Liver (tissue), 3 donors: ENCODE results near the gene DOCK8.

Experiments used
- EGR1 ChIP-seq, 2 donors: IDR thresholded peaks; 2 replicates each; pipeline ENCODE4 v1.6.1; 2016 to 2018; ENCODE audit warnings: antibody characterized with exemption in 2 of 2, low read depth in 2 of 2
- FOXA1 ChIP-seq: IDR thresholded peaks from 2 replicates; pipeline ENCODE4 v1.6.1; 2016; ENCODE audit warnings: antibody characterized with exemption
- GABPA ChIP-seq, 2 donors: IDR thresholded peaks in 1 of 2; conservative IDR thresholded peaks in 1 of 2; 2 replicates each; pipeline ENCODE4 v1.6.1; 2016; ENCODE audit warnings: antibody characterized with exemption in 2 of 2, mild to moderate bottlenecking in 1 of 2, moderate library complexity in 1 of 2
- JUND ChIP-seq, 2 donors: IDR thresholded peaks; 2 replicates each; pipeline ENCODE4 v1.6.1; 2016; ENCODE audit warnings: antibody characterized with exemption in 2 of 2
- NR2F2 ChIP-seq: IDR thresholded peaks from 2 replicates; pipeline ENCODE4 v1.6.1; 2016; ENCODE audit warnings: antibody characterized with exemption
- REST ChIP-seq: IDR thresholded peaks from 2 replicates; pipeline ENCODE4 v1.6.1; 2016; ENCODE audit warnings: antibody characterized with exemption, mild to moderate bottlenecking
- RXRA ChIP-seq, 2 donors: IDR thresholded peaks; 2 replicates each; pipeline ENCODE4 v1.6.1; 2017 to 2018; ENCODE audit warnings: antibody characterized with exemption in 2 of 2, mild to moderate bottlenecking in 1 of 2
- TAF1 ChIP-seq: conservative IDR thresholded peaks from 2 replicates; pipeline ENCODE4 v1.6.1; 2016; ENCODE audit warnings: antibody characterized with exemption, mild to moderate bottlenecking
- YY1 ChIP-seq: IDR thresholded peaks from 2 replicates; pipeline ENCODE4 v1.6.1; 2016; ENCODE audit warnings: antibody characterized with exemption, mild to moderate bottlenecking
- TF ChIP-seq, protein P1 (sequence below): fragments of 150-350 bp; IDR thresholded peaks from 2 replicates; pipeline ENCODE4 v1.5.1; 2017; ENCODE audit warnings: improper control_type of control experiment, low read depth, low read length; ENCODE audit not compliant: missing input control
- TF ChIP-seq, protein P2 (sequence below): IDR thresholded peaks from 2 replicates; pipeline ENCODE4 v1.6.1; 2016; ENCODE audit warnings: antibody characterized with exemption
- TF ChIP-seq, protein P3 (sequence below): IDR thresholded peaks from 2 replicates; pipeline ENCODE4 v1.6.1; 2016; ENCODE audit warnings: antibody characterized with exemption
- donor health status: healthy.
- donor health status: healthy.

GRCh38 chr9:346111-346571, 131.5 kb downstream of the DOCK8 start:
- TF ChIP-seq REST (no peak), TAF1 (no peak), GABPA (IDR thresholded peaks at IDR 0.05 in 1 of 2, conservative IDR thresholded peaks at IDR 0.05 in 1 of 2) (no peak), JUND (IDR thresholded peaks at IDR 0.05) (no peak), RXRA (IDR thresholded peaks at IDR 0.05) (no peak), FOXA1 (no peak), EGR1 (IDR thresholded peaks at IDR 0.05; ENCODE audit: low read depth in 2 of 2) (no peak), NR2F2 (no peak), YY1 (no peak)
- TF ChIP-seq, protein P1, sequence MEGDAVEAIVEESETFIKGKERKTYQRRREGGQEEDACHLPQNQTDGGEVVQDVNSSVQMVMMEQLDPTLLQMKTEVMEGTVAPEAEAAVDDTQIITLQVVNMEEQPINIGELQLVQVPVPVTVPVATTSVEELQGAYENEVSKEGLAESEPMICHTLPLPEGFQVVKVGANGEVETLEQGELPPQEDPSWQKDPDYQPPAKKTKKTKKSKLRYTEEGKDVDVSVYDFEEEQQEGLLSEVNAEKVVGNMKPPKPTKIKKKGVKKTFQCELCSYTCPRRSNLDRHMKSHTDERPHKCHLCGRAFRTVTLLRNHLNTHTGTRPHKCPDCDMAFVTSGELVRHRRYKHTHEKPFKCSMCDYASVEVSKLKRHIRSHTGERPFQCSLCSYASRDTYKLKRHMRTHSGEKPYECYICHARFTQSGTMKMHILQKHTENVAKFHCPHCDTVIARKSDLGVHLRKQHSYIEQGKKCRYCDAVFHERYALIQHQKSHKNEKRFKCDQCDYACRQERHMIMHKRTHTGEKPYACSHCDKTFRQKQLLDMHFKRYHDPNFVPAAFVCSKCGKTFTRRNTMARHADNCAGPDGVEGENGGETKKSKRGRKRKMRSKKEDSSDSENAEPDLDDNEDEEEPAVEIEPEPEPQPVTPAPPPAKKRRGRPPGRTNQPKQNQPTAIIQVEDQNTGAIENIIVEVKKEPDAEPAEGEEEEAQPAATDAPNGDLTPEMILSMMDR: no peak
- TF ChIP-seq, protein P2, sequence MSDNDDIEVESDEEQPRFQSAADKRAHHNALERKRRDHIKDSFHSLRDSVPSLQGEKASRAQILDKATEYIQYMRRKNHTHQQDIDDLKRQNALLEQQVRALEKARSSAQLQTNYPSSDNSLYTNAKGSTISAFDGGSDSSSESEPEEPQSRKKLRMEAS: no peak
- TF ChIP-seq, protein P3, sequence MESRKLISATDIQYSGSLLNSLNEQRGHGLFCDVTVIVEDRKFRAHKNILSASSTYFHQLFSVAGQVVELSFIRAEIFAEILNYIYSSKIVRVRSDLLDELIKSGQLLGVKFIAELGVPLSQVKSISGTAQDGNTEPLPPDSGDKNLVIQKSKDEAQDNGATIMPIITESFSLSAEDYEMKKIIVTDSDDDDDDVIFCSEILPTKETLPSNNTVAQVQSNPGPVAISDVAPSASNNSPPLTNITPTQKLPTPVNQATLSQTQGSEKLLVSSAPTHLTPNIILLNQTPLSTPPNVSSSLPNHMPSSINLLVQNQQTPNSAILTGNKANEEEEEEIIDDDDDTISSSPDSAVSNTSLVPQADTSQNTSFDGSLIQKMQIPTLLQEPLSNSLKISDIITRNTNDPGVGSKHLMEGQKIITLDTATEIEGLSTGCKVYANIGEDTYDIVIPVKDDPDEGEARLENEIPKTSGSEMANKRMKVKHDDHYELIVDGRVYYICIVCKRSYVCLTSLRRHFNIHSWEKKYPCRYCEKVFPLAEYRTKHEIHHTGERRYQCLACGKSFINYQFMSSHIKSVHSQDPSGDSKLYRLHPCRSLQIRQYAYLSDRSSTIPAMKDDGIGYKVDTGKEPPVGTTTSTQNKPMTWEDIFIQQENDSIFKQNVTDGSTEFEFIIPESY: no peak
